GM23338 (cell line): ENCODE results near the gene CLK1. TPM values are rescaled to one million over a fixed set of nuclear protein-coding genes. Genes with fewer than 3 reads are reported as not detected.

ENCODE experiments used
- ATAC-seq: fragments of 200-7000 bp; cut with Tn5 transposase; 3 replicates; pipeline ENCODE4 v1.9.1; 2020
- DNase-seq: peaks from one replicate; pipeline ENCODE4 v3.0.0-alpha.2; 2015; ENCODE audit warnings: low spot score
- H2AFZ ChIP-seq: fragments of 200-600 bp; sonication (generic); 2 replicates; pipeline ENCODE4 v1.8.0; 2016; ENCODE audit warnings: antibody characterized with exemption, mild to moderate bottlenecking, moderate library complexity
- H3F3A ChIP-seq: fragments of 200-600 bp; sonication (generic); replicated peaks from 2 replicates; pipeline ENCODE4 v1.8.0; 2017; ENCODE audit warnings: antibody characterized with exemption, mixed run types, low read depth
- H3K27ac ChIP-seq: fragments of 200-600 bp; sonication (generic); 2 replicates; pipeline ENCODE4 v1.6.1; 2016; ENCODE audit warnings: low read depth
- H3K27me3 ChIP-seq: fragments of 200-600 bp; sonication (generic); 2 replicates; pipeline ENCODE4 v1.8.0; 2016; ENCODE audit warnings: mild to moderate bottlenecking, mixed run types, moderate library complexity; ENCODE audit not compliant: insufficient read depth
- H3K36me3 ChIP-seq: fragments of 200-600 bp; sonication (generic); 2 replicates; pipeline ENCODE4 v1.8.0; 2016; ENCODE audit warnings: mild to moderate bottlenecking; ENCODE audit not compliant: insufficient read depth
- H3K4me1 ChIP-seq: fragments of 200-600 bp; sonication (generic); 2 replicates; pipeline ENCODE4 v1.8.0; 2016; ENCODE audit warnings: mild to moderate bottlenecking, moderate library complexity; ENCODE audit not compliant: insufficient read depth
- H3K4me2 ChIP-seq: fragments of 200-600 bp; sonication (generic); 2 replicates; pipeline ENCODE4 v1.7.1; 2017; ENCODE audit warnings: mixed run types
- H3K4me3 ChIP-seq: fragments of 200-600 bp; sonication (generic); 2 replicates; pipeline ENCODE4 v1.6.1; 2016; ENCODE audit warnings: mixed run types
- H3K79me2 ChIP-seq: fragments of 200-600 bp; sonication (generic); replicated peaks from 2 replicates; pipeline ENCODE4 v1.8.0; 2017; ENCODE audit warnings: mild to moderate bottlenecking; ENCODE audit not compliant: insufficient read depth
- H3K9me2 ChIP-seq: fragments of 200-600 bp; sonication (generic); 2 replicates; pipeline ENCODE4 v1.8.0; 2017; ENCODE audit not compliant: insufficient read depth
- H4K20me1 ChIP-seq: fragments of 200-600 bp; sonication (generic); replicated peaks from 2 replicates; pipeline ENCODE4 v1.8.0; 2017; ENCODE audit warnings: mild to moderate bottlenecking; ENCODE audit not compliant: insufficient read depth
- H3K27ac Mint-ChIP-seq: 2 replicates; pipeline ENCODE4 v1.8.0; 2020; ENCODE audit warnings: inconsistent platforms, mild to moderate bottlenecking, moderate library complexity, mixed read lengths
- H3K27me3 Mint-ChIP-seq: 3 replicates; pipeline ENCODE4 v1.8.0; 2022; ENCODE audit warnings: low read depth, mild to moderate bottlenecking, moderate library complexity, mixed read lengths, inconsistent platforms; ENCODE audit not compliant: insufficient read depth, poor library complexity
- H3K36me3 Mint-ChIP-seq: 3 replicates; pipeline ENCODE4 v1.8.0; 2021; ENCODE audit warnings: low read depth, mild to moderate bottlenecking, inconsistent platforms, moderate library complexity, mixed read lengths
- H3K4me1 Mint-ChIP-seq: 3 replicates; pipeline ENCODE4 v1.8.0; 2020; ENCODE audit warnings: mild to moderate bottlenecking, inconsistent platforms, mixed read lengths
- H3K4me3 Mint-ChIP-seq: 3 replicates; pipeline ENCODE4 v1.8.0; 2021; ENCODE audit warnings: moderate library complexity, mild to moderate bottlenecking, inconsistent platforms, mixed read lengths
- H3K9me3 Mint-ChIP-seq: 3 replicates; pipeline ENCODE4 v1.8.0; 2020; ENCODE audit warnings: moderate library complexity, mild to moderate bottlenecking, inconsistent platforms, mixed read lengths
- CREB1 ChIP-seq: fragments of 250-450 bp; sonication (Bioruptor Pico); IDR thresholded peaks from 2 replicates; pipeline ENCODE4 v1.5.0; 2020; ENCODE audit warnings: low read depth, mild to moderate bottlenecking, moderate library complexity
- EZH2 ChIP-seq: fragments of 200-600 bp; sonication (generic); IDR thresholded peaks from one replicate; pipeline ENCODE4 v1.8.0; 2017; ENCODE audit warnings: antibody characterized with exemption, mild to moderate bottlenecking, low read depth; ENCODE audit not compliant: unreplicated experiment
- EZH2phosphoT487 ChIP-seq: fragments of 200-600 bp; sonication (generic); IDR thresholded peaks from one replicate; pipeline ENCODE4 v1.8.1; 2018; ENCODE audit warnings: antibody characterized with exemption; ENCODE audit not compliant: unreplicated experiment
- JUNB ChIP-seq: IDR thresholded peaks from one replicate; pipeline ENCODE4 v1.6.1; 2016; ENCODE audit warnings: antibody characterized with exemption; ENCODE audit not compliant: unreplicated experiment
- NANOG ChIP-seq: IDR thresholded peaks from 2 replicates; pipeline ENCODE4 v1.6.1; 2016; ENCODE audit warnings: antibody characterized with exemption, borderline replicate concordance
- POLR2AphosphoS5 ChIP-seq: IDR thresholded peaks from 2 replicates; pipeline ENCODE4 v1.6.1; 2016; ENCODE audit warnings: antibody characterized with exemption, low read depth
- STAT1 ChIP-seq: IDR thresholded peaks from one replicate; pipeline ENCODE4 v1.6.1; 2016; ENCODE audit warnings: antibody characterized with exemption; ENCODE audit not compliant: unreplicated experiment
- ZNF114 ChIP-seq: fragments of 250-450 bp; sonication (Bioruptor Pico); IDR thresholded peaks from 2 replicates; pipeline ENCODE4 v1.5.0; 2020; ENCODE audit warnings: mild to moderate bottlenecking, moderate library complexity
- ZNF331 ChIP-seq: fragments of 250-450 bp; sonication (Bioruptor Pico); IDR thresholded peaks from 2 replicates; pipeline ENCODE4 v1.5.0; 2020; ENCODE audit warnings: low read depth, mild to moderate bottlenecking, moderate library complexity
- polyA plus RNA-seq: library from polyadenylated mRNA; unstranded; fragments of >200 nt; fragmentation: Nextera tagmentation; extraction: Ambion mirVana; gene quantifications from 2 replicates; pipeline ENCODE4 v1.2.1, GENCODE V29; 2016
- total RNA-seq: library from RNA; depleted of rRNA; stranded (reverse); fragments of >200 nt; shearing (Covaris generic); gene quantifications from 2 replicates; pipeline ENCODE4 v1.2.3, GENCODE V29; 2014
- TF ChIP-seq, protein P1 (sequence below): IDR thresholded peaks from 2 replicates; pipeline ENCODE4 v1.6.1; 2016; ENCODE audit warnings: antibody characterized with exemption
- TF ChIP-seq, protein P2 (sequence below), 2 experiments: fragments of 200-600 bp in 1 of 2; sonication (generic) in 1 of 2; conservative IDR thresholded peaks; 2 replicates each; pipeline versions ENCODE4 v1.5.1 to v1.6.1; 2016 to 2017; ENCODE audit warnings: antibody characterized with exemption in 2 of 2, low read depth in 2 of 2, mild to moderate bottlenecking in 2 of 2, moderate library complexity in 1 of 2
- TF ChIP-seq, protein P3 (sequence below): IDR thresholded peaks from one replicate; pipeline ENCODE4 v1.6.1; 2018; ENCODE audit warnings: antibody characterized with exemption; ENCODE audit not compliant: unreplicated experiment
- TF ChIP-seq, protein P4 (sequence below): fragments of 250-450 bp; sonication (Bioruptor Pico); IDR thresholded peaks from 2 replicates; pipeline ENCODE4 v1.5.0; 2020; ENCODE audit warnings: mild to moderate bottlenecking, moderate library complexity

The CLK1 gene
- total and polyA plus RNA-seq, 2 experiments from 2014 or later = 26.7 to 36.0 TPM

- H3K36me3 Mint-ChIP-seq = peaks cover 52% of the 10 kb centered on the region
- DNase-seq (peak; percentile 4), ATAC-seq (no peak)
- Histone ChIP-seq H3F3A (peaks cover 7% of the 10 kb centered on the region; the same call in 1 of the 2 replicates), H3K27me3 (no peaks in the 10 kb centered on the region), H3K4me2 (peak overlapping the region; percentile 78), H3K9me2 (no peaks in the 10 kb centered on the region), H3K36me3 (peaks cover 39% of the 10 kb centered on the region), H3K79me2 (peaks cover 67% of the 10 kb centered on the region), H3K4me3 (peak overlapping the region; percentile 85), H2AFZ (no peak overlapping the region), H3K4me1 (peaks cover 18% of the 10 kb centered on the region), H3K27ac (no peak overlapping the region), H4K20me1 (peaks cover 14% of the 10 kb centered on the region)
- peak overlapping the region; percentile 99 for H3K4me3 Mint-ChIP-seq
- H3K27me3 Mint-ChIP-seq = peaks cover 7% of the 10 kb centered on the region
- H3K4me1 Mint-ChIP-seq = peaks cover 17% of the 10 kb centered on the region
- TF ChIP-seq POLR2AphosphoS5 (no peak), STAT1 (no peak), NANOG (no peak), EZH2 (no peak), ZNF331 (CRISPR knock-in tag) (no peak), JUNB (no peak), CREB1 (CRISPR knock-in tag) (no peak), EZH2phosphoT487 (no peak), ZNF114 (CRISPR knock-in tag) (no peak)
- TF ChIP-seq, protein P1, sequence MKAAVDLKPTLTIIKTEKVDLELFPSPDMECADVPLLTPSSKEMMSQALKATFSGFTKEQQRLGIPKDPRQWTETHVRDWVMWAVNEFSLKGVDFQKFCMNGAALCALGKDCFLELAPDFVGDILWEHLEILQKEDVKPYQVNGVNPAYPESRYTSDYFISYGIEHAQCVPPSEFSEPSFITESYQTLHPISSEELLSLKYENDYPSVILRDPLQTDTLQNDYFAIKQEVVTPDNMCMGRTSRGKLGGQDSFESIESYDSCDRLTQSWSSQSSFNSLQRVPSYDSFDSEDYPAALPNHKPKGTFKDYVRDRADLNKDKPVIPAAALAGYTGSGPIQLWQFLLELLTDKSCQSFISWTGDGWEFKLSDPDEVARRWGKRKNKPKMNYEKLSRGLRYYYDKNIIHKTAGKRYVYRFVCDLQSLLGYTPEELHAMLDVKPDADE = no peak
- TF ChIP-seq, protein P2, sequence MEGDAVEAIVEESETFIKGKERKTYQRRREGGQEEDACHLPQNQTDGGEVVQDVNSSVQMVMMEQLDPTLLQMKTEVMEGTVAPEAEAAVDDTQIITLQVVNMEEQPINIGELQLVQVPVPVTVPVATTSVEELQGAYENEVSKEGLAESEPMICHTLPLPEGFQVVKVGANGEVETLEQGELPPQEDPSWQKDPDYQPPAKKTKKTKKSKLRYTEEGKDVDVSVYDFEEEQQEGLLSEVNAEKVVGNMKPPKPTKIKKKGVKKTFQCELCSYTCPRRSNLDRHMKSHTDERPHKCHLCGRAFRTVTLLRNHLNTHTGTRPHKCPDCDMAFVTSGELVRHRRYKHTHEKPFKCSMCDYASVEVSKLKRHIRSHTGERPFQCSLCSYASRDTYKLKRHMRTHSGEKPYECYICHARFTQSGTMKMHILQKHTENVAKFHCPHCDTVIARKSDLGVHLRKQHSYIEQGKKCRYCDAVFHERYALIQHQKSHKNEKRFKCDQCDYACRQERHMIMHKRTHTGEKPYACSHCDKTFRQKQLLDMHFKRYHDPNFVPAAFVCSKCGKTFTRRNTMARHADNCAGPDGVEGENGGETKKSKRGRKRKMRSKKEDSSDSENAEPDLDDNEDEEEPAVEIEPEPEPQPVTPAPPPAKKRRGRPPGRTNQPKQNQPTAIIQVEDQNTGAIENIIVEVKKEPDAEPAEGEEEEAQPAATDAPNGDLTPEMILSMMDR (conservative IDR thresholded peaks at IDR 0.05; ENCODE audit: low read depth in 2 of 2) = no peak
- TF ChIP-seq, protein P3, sequence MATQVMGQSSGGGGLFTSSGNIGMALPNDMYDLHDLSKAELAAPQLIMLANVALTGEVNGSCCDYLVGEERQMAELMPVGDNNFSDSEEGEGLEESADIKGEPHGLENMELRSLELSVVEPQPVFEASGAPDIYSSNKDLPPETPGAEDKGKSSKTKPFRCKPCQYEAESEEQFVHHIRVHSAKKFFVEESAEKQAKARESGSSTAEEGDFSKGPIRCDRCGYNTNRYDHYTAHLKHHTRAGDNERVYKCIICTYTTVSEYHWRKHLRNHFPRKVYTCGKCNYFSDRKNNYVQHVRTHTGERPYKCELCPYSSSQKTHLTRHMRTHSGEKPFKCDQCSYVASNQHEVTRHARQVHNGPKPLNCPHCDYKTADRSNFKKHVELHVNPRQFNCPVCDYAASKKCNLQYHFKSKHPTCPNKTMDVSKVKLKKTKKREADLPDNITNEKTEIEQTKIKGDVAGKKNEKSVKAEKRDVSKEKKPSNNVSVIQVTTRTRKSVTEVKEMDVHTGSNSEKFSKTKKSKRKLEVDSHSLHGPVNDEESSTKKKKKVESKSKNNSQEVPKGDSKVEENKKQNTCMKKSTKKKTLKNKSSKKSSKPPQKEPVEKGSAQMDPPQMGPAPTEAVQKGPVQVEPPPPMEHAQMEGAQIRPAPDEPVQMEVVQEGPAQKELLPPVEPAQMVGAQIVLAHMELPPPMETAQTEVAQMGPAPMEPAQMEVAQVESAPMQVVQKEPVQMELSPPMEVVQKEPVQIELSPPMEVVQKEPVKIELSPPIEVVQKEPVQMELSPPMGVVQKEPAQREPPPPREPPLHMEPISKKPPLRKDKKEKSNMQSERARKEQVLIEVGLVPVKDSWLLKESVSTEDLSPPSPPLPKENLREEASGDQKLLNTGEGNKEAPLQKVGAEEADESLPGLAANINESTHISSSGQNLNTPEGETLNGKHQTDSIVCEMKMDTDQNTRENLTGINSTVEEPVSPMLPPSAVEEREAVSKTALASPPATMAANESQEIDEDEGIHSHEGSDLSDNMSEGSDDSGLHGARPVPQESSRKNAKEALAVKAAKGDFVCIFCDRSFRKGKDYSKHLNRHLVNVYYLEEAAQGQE = no peak
- TF ChIP-seq, protein P4, sequence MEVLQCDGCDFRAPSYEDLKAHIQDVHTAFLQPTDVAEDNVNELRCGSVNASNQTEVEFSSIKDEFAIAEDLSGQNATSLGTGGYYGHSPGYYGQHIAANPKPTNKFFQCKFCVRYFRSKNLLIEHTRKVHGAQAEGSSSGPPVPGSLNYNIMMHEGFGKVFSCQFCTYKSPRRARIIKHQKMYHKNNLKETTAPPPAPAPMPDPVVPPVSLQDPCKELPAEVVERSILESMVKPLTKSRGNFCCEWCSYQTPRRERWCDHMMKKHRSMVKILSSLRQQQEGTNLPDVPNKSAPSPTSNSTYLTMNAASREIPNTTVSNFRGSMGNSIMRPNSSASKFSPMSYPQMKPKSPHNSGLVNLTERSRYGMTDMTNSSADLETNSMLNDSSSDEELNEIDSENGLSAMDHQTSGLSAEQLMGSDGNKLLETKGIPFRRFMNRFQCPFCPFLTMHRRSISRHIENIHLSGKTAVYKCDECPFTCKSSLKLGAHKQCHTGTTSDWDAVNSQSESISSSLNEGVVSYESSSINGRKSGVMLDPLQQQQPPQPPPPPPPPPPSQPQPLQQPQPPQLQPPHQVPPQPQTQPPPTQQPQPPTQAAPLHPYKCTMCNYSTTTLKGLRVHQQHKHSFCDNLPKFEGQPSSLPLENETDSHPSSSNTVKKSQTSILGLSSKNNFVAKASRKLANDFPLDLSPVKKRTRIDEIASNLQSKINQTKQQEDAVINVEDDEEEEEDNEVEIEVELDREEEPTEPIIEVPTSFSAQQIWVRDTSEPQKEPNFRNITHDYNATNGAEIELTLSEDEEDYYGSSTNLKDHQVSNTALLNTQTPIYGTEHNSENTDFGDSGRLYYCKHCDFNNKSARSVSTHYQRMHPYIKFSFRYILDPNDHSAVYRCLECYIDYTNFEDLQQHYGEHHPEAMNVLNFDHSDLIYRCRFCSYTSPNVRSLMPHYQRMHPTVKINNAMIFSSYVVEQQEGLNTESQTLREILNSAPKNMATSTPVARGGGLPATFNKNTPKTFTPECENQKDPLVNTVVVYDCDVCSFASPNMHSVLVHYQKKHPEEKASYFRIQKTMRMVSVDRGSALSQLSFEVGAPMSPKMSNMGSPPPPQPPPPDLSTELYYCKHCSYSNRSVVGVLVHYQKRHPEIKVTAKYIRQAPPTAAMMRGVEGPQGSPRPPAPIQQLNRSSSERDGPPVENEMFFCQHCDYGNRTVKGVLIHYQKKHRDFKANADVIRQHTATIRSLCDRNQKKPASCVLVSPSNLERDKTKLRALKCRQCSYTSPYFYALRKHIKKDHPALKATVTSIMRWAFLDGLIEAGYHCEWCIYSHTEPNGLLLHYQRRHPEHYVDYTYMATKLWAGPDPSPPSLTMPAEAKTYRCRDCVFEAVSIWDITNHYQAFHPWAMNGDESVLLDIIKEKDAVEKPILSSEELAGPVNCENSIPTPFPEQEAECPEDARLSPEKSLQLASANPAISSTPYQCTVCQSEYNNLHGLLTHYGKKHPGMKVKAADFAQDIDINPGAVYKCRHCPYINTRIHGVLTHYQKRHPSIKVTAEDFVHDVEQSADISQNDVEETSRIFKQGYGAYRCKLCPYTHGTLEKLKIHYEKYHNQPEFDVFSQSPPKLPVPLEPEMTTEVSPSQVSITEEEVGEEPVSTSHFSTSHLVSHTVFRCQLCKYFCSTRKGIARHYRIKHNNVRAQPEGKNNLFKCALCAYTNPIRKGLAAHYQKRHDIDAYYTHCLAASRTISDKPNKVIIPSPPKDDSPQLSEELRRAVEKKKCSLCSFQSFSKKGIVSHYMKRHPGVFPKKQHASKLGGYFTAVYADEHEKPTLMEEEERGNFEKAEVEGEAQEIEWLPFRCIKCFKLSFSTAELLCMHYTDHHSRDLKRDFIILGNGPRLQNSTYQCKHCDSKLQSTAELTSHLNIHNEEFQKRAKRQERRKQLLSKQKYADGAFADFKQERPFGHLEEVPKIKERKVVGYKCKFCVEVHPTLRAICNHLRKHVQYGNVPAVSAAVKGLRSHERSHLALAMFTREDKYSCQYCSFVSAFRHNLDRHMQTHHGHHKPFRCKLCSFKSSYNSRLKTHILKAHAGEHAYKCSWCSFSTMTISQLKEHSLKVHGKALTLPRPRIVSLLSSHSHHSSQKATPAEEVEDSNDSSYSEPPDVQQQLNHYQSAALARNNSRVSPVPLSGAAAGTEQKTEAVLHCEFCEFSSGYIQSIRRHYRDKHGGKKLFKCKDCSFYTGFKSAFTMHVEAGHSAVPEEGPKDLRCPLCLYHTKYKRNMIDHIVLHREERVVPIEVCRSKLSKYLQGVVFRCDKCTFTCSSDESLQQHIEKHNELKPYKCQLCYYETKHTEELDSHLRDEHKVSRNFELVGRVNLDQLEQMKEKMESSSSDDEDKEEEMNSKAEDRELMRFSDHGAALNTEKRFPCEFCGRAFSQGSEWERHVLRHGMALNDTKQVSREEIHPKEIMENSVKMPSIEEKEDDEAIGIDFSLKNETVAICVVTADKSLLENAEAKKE (CRISPR knock-in tag) = no peak
- no peaks in the 10 kb centered on the region for H3K9me3 Mint-ChIP-seq
- H3K27ac Mint-ChIP-seq = peak overlapping the region; percentile 7
Measured at GRCh38 chr2:200861617-200862155, 2.8 kb downstream of the CLK1 start.
